Liver (tissue), 9 donors: Measurements from ENCODE around the gene MAPKAPK3. TPM values are rescaled to one million over a fixed set of nuclear protein-coding genes. Genes with fewer than 3 reads are reported as not detected.
A peak's percentile ranks its signal among the peaks of the same experiment; 100 is the strongest.

Experiments used
- DNase-seq: peaks from one replicate; pipeline ENCODE4 v3.0.0-alpha.2; 2017; ENCODE audit warnings: low spot score
- H3K27ac ChIP-seq, 2 donors: one replicate each; pipeline ENCODE4 v1.7.0; 2013; ENCODE audit warnings: inconsistent platforms in 2 of 2, low read length in 2 of 2, control low read depth in 1 of 2, low read depth in 1 of 2, mild to moderate bottlenecking in 1 of 2
- H3K27me3 ChIP-seq, 4 donors: one replicate each; pipeline versions ENCODE4 v1.6.1 to v1.7.0; 2013; ENCODE audit warnings: low read length in 3 of 4, inconsistent platforms in 1 of 4, mild to moderate bottlenecking in 1 of 4, moderate library complexity in 1 of 4; ENCODE audit not compliant: control insufficient read depth in 4 of 4, insufficient read depth in 4 of 4
- H3K36me3 ChIP-seq, 4 donors: one replicate each; pipeline versions ENCODE4 v1.6.1 to v1.7.0; 2013; ENCODE audit warnings: low read length in 3 of 4, mild to moderate bottlenecking in 3 of 4, low read depth in 1 of 4, moderate library complexity in 1 of 4; ENCODE audit not compliant: control insufficient read depth in 4 of 4, insufficient read depth in 3 of 4
- H3K4me1 ChIP-seq, 4 donors: one replicate each; pipeline versions ENCODE4 v1.6.1 to v1.7.0; 2013; ENCODE audit warnings: low read length in 3 of 4, mild to moderate bottlenecking in 3 of 4, moderate library complexity in 1 of 4; ENCODE audit not compliant: control insufficient read depth in 4 of 4, insufficient read depth in 4 of 4
- H3K4me3 ChIP-seq, 3 donors: one replicate each; pipeline versions ENCODE4 v1.6.1 to v1.7.0; 2013; ENCODE audit warnings: low read length in 3 of 3, control low read depth in 1 of 3, low read depth in 1 of 3, mild to moderate bottlenecking in 1 of 3
- H3K9ac ChIP-seq, 2 donors: one replicate each; pipeline ENCODE4 v1.7.0; 2013; ENCODE audit warnings: low read length in 2 of 2, mild to moderate bottlenecking in 2 of 2, moderate library complexity in 2 of 2, control low read depth in 1 of 2, low read depth in 1 of 2
- H3K9me3 ChIP-seq, 4 donors: one replicate each; pipeline versions ENCODE4 v1.6.1 to v1.7.0; 2013; ENCODE audit warnings: low read length in 3 of 4; ENCODE audit not compliant: control insufficient read depth in 4 of 4
- EGR1 ChIP-seq, 2 donors: IDR thresholded peaks; 2 replicates each; pipeline ENCODE4 v1.6.1; 2016 to 2018; ENCODE audit warnings: antibody characterized with exemption in 2 of 2, low read depth in 2 of 2
- FOXA1 ChIP-seq: IDR thresholded peaks from 2 replicates; pipeline ENCODE4 v1.6.1; 2016; ENCODE audit warnings: antibody characterized with exemption
- FOXA2 ChIP-seq: IDR thresholded peaks from 2 replicates; pipeline ENCODE4 v1.6.1; 2016; ENCODE audit warnings: antibody characterized with exemption
- GABPA ChIP-seq, 2 donors: IDR thresholded peaks in 1 of 2; conservative IDR thresholded peaks in 1 of 2; 2 replicates each; pipeline ENCODE4 v1.6.1; 2016; ENCODE audit warnings: antibody characterized with exemption in 2 of 2, mild to moderate bottlenecking in 1 of 2, moderate library complexity in 1 of 2
- HNF4A ChIP-seq, 2 donors: conservative IDR thresholded peaks; 2 replicates each; pipeline ENCODE4 v1.6.1; 2016; ENCODE audit warnings: antibody characterized with exemption in 2 of 2, mild to moderate bottlenecking in 2 of 2
- JUND ChIP-seq, 2 donors: IDR thresholded peaks; 2 replicates each; pipeline ENCODE4 v1.6.1; 2016; ENCODE audit warnings: antibody characterized with exemption in 2 of 2
- NR2F2 ChIP-seq: IDR thresholded peaks from 2 replicates; pipeline ENCODE4 v1.6.1; 2016; ENCODE audit warnings: antibody characterized with exemption
- RAD21 ChIP-seq, 2 donors: IDR thresholded peaks; 2 replicates each; pipeline ENCODE4 v1.6.1; 2016; ENCODE audit warnings: antibody characterized with exemption in 2 of 2, mild to moderate bottlenecking in 2 of 2
- RXRA ChIP-seq, 2 donors: IDR thresholded peaks; 2 replicates each; pipeline ENCODE4 v1.6.1; 2017 to 2018; ENCODE audit warnings: antibody characterized with exemption in 2 of 2, mild to moderate bottlenecking in 1 of 2
- SP1 ChIP-seq: IDR thresholded peaks from 2 replicates; pipeline ENCODE4 v1.6.1; 2018; ENCODE audit warnings: antibody characterized with exemption, mild to moderate bottlenecking
- TAF1 ChIP-seq: conservative IDR thresholded peaks from 2 replicates; pipeline ENCODE4 v1.6.1; 2016; ENCODE audit warnings: antibody characterized with exemption, mild to moderate bottlenecking
- YY1 ChIP-seq: IDR thresholded peaks from 2 replicates; pipeline ENCODE4 v1.6.1; 2016; ENCODE audit warnings: antibody characterized with exemption, mild to moderate bottlenecking
- WGBS: extraction: QIAGEN DNeasy Blood & Tissue Kit; methylation state at CpG from one replicate; pipeline ENCODE4 v1.1.7; 2013; 5-methylcytosine and 5-hydroxymethylcytosine counted together
- polyA plus RNA-seq, 2 donors: library from polyadenylated mRNA; stranded (reverse) in 1 of 2; unstranded in 1 of 2; fragments of 200-250 nt in 1 of 2; fragments of >200 nt in 1 of 2; fragmentation: Nextera tagmentation in 1 of 2; extraction: Ambion mirVana in 1 of 2; gene quantifications; one replicate each; pipeline versions ENCODE4 v1.2.1 to v1.2.3, GENCODE V29; 2013 to 2015
- total RNA-seq, 2 donors: library from RNA; depleted of rRNA; stranded (reverse); fragments of >200 nt; gene quantifications; one replicate each; pipeline ENCODE4 v1.2.3, GENCODE V29; 2014
- TF ChIP-seq, protein P1 (sequence below): IDR thresholded peaks from 2 replicates; pipeline ENCODE4 v1.6.1; 2016; ENCODE audit warnings: antibody characterized with exemption
- TF ChIP-seq, protein P2 (sequence below): IDR thresholded peaks from 2 replicates; pipeline ENCODE4 v1.6.1; 2016; ENCODE audit warnings: antibody characterized with exemption, mild to moderate bottlenecking
- TF ChIP-seq, protein P3 (sequence below): IDR thresholded peaks from 2 replicates; pipeline ENCODE4 v1.6.1; 2016; ENCODE audit warnings: antibody characterized with exemption
- TF ChIP-seq, protein P4 (sequence below): IDR thresholded peaks from 2 replicates; pipeline ENCODE4 v1.6.1; 2016; ENCODE audit warnings: antibody characterized with exemption
- TF ChIP-seq, protein P5 (sequence below): fragments of 150-350 bp; IDR thresholded peaks from 2 replicates; pipeline ENCODE4 v1.5.1; 2017; ENCODE audit warnings: improper control_type of control experiment, low read depth, low read length; ENCODE audit not compliant: missing input control
- donor health status: healthy.
- donor health status: healthy.
- donor health status: healthy.
- donor health status: healthy.
- donor health status: healthy.

MAPKAPK3 gene
- total and polyA plus RNA-seq, 4 donors: 13.9 to 32.9 (median 19.0) TPM

DNA sequence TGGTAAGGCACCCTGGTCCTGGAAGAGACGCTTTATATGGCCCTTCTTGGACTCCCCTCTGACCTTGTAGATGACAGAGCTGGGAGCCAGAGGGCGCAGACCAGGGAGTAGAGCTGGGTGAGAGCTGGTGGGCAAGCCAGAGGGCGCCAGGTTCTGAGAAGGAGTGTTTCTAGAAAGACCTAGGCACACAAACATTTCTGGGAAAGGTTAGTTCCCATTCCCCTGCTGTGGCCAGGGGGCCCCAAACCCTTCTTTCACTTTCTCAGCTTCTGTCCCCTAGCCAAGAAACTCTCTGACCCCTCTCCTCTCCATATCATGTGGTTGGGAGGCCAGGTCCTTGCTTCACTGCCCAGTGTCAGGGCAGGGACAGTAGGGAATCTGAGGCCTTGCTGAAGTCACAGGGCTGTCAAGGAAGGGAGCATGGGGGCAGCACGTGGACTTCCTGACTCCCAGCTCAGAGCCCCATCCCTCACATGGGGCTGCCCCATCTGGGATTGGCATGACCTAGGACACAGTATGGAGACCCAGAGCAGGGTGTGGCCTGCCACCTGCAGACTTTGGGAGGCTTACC, 44.1 kb upstream of the MAPKAPK3 start:
- Histone ChIP-seq H3K9me3 (no peaks in the 10 kb centered on the region), H3K4me1 (peaks cover 7 to 54% (median 45%) of the 10 kb centered on the region in 4 donors), H3K27ac (peak overlapping the region in 1 of 2 donors; percentile 38), H3K27me3 (no peaks in the 10 kb centered on the region), H3K36me3 (peaks cover 0 to 8% (median 1%) of the 10 kb centered on the region in 4 donors), H3K9ac (no peak overlapping the region), H3K4me3 (no peak overlapping the region)
- 73% methylated on average over 4 of the region's 4 CpGs for WGBS
- no peak for DNase-seq
- no peak for TF ChIP-seq JUND (IDR thresholded peaks at IDR 0.05)
- no peak for TF ChIP-seq EGR1 (IDR thresholded peaks at IDR 0.05; ENCODE audit: low read depth in 2 of 2)
- TF ChIP-seq YY1: no peak
- TF ChIP-seq FOXA1: no peak
- TF ChIP-seq, protein P1, sequence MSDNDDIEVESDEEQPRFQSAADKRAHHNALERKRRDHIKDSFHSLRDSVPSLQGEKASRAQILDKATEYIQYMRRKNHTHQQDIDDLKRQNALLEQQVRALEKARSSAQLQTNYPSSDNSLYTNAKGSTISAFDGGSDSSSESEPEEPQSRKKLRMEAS: no peak
- TF ChIP-seq, protein P2, sequence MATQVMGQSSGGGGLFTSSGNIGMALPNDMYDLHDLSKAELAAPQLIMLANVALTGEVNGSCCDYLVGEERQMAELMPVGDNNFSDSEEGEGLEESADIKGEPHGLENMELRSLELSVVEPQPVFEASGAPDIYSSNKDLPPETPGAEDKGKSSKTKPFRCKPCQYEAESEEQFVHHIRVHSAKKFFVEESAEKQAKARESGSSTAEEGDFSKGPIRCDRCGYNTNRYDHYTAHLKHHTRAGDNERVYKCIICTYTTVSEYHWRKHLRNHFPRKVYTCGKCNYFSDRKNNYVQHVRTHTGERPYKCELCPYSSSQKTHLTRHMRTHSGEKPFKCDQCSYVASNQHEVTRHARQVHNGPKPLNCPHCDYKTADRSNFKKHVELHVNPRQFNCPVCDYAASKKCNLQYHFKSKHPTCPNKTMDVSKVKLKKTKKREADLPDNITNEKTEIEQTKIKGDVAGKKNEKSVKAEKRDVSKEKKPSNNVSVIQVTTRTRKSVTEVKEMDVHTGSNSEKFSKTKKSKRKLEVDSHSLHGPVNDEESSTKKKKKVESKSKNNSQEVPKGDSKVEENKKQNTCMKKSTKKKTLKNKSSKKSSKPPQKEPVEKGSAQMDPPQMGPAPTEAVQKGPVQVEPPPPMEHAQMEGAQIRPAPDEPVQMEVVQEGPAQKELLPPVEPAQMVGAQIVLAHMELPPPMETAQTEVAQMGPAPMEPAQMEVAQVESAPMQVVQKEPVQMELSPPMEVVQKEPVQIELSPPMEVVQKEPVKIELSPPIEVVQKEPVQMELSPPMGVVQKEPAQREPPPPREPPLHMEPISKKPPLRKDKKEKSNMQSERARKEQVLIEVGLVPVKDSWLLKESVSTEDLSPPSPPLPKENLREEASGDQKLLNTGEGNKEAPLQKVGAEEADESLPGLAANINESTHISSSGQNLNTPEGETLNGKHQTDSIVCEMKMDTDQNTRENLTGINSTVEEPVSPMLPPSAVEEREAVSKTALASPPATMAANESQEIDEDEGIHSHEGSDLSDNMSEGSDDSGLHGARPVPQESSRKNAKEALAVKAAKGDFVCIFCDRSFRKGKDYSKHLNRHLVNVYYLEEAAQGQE: no peak
- no peak for TF ChIP-seq NR2F2
- TF ChIP-seq RXRA (IDR thresholded peaks at IDR 0.05): no peak
- TF ChIP-seq HNF4A (conservative IDR thresholded peaks at IDR 0.05): no peak
- TF ChIP-seq, protein P3, sequence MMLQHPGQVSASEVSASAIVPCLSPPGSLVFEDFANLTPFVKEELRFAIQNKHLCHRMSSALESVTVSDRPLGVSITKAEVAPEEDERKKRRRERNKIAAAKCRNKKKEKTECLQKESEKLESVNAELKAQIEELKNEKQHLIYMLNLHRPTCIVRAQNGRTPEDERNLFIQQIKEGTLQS: no peak
- TF ChIP-seq, protein P4, sequence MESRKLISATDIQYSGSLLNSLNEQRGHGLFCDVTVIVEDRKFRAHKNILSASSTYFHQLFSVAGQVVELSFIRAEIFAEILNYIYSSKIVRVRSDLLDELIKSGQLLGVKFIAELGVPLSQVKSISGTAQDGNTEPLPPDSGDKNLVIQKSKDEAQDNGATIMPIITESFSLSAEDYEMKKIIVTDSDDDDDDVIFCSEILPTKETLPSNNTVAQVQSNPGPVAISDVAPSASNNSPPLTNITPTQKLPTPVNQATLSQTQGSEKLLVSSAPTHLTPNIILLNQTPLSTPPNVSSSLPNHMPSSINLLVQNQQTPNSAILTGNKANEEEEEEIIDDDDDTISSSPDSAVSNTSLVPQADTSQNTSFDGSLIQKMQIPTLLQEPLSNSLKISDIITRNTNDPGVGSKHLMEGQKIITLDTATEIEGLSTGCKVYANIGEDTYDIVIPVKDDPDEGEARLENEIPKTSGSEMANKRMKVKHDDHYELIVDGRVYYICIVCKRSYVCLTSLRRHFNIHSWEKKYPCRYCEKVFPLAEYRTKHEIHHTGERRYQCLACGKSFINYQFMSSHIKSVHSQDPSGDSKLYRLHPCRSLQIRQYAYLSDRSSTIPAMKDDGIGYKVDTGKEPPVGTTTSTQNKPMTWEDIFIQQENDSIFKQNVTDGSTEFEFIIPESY: no peak
- TF ChIP-seq FOXA2: no peak
- no peak for TF ChIP-seq RAD21 (IDR thresholded peaks at IDR 0.05)
- no peak for TF ChIP-seq SP1
- no peak for TF ChIP-seq TAF1
- TF ChIP-seq, protein P5, sequence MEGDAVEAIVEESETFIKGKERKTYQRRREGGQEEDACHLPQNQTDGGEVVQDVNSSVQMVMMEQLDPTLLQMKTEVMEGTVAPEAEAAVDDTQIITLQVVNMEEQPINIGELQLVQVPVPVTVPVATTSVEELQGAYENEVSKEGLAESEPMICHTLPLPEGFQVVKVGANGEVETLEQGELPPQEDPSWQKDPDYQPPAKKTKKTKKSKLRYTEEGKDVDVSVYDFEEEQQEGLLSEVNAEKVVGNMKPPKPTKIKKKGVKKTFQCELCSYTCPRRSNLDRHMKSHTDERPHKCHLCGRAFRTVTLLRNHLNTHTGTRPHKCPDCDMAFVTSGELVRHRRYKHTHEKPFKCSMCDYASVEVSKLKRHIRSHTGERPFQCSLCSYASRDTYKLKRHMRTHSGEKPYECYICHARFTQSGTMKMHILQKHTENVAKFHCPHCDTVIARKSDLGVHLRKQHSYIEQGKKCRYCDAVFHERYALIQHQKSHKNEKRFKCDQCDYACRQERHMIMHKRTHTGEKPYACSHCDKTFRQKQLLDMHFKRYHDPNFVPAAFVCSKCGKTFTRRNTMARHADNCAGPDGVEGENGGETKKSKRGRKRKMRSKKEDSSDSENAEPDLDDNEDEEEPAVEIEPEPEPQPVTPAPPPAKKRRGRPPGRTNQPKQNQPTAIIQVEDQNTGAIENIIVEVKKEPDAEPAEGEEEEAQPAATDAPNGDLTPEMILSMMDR: no peak
- TF ChIP-seq GABPA (IDR thresholded peaks at IDR 0.05 in 1 of 2, conservative IDR thresholded peaks at IDR 0.05 in 1 of 2): no peak
